Neuronal stem cell (in vitro differentiated cells): Measurements from ENCODE around the gene TRAP1.

Experiments
- DNase-seq: peaks from one replicate; pipeline ENCODE4 v3.0.0-alpha.2; 2013; ENCODE audit warnings: low spot score
- H2AFZ ChIP-seq: one replicate; pipeline ENCODE4 v1.6.1; 2013; ENCODE audit warnings: mild to moderate bottlenecking, low read length, inconsistent platforms
- H2AK5ac ChIP-seq: 2 replicates; pipeline ENCODE4 v1.6.1; 2013; ENCODE audit warnings: low read depth, mild to moderate bottlenecking, inconsistent platforms, low read length, moderate library complexity, mixed read lengths
- H2BK120ac ChIP-seq: 2 replicates; pipeline ENCODE4 v1.6.1; 2013; ENCODE audit warnings: low read depth, mild to moderate bottlenecking, inconsistent platforms, low read length, moderate library complexity, mixed read lengths
- H2BK12ac ChIP-seq: one replicate; pipeline ENCODE4 v1.6.1; 2013; ENCODE audit warnings: low read length, inconsistent platforms
- H2BK15ac ChIP-seq: 2 replicates; pipeline ENCODE4 v1.6.1; 2013; ENCODE audit warnings: mild to moderate bottlenecking, low read length, inconsistent platforms, mixed read lengths
- H2BK5ac ChIP-seq: one replicate; pipeline ENCODE4 v1.6.1; 2013; ENCODE audit warnings: inconsistent platforms, mild to moderate bottlenecking, low read length, moderate library complexity
- H3K14ac ChIP-seq: one replicate; pipeline ENCODE4 v1.6.1; 2013; ENCODE audit warnings: low read length, inconsistent platforms
- H3K18ac ChIP-seq: 2 replicates; pipeline ENCODE4 v1.6.1; 2013; ENCODE audit warnings: low read length, inconsistent platforms
- H3K23ac ChIP-seq: 2 replicates; pipeline ENCODE4 v1.6.1; 2013; ENCODE audit warnings: low read depth, mild to moderate bottlenecking, mixed read lengths, low read length, inconsistent platforms; ENCODE audit not compliant: poor library complexity
- H3K27ac ChIP-seq: replicated peaks from 3 replicates; pipeline ENCODE4 v1.5.1; 2013; ENCODE audit warnings: low read length, inconsistent platforms
- H3K27me3 ChIP-seq, 3 experiments: 2 replicates each; pipeline ENCODE4 v1.6.1; 2013; ENCODE audit warnings: low read length in 3 of 3, mild to moderate bottlenecking in 2 of 3, inconsistent platforms in 1 of 3, low read depth in 1 of 3, mixed read lengths in 1 of 3, moderate library complexity in 1 of 3; ENCODE audit not compliant: control insufficient read depth in 3 of 3, insufficient read depth in 3 of 3
- H3K36me3 ChIP-seq, 2 donors: replicated peaks in 1 of 2; 2 replicates each; pipeline ENCODE4 v1.6.1; 2013; ENCODE audit warnings: low read length in 2 of 2; ENCODE audit not compliant: control insufficient read depth in 2 of 2, insufficient read depth in 2 of 2
- H3K4ac ChIP-seq: 2 replicates; pipeline ENCODE4 v1.6.1; 2013; ENCODE audit warnings: inconsistent platforms, mild to moderate bottlenecking, low read length, moderate library complexity
- H3K4me1 ChIP-seq, 2 donors: 1 replicate in 1 of 2; 2 replicates in 1 of 2; pipeline ENCODE4 v1.6.1; 2013; ENCODE audit warnings: low read length in 2 of 2, low read depth in 1 of 2; ENCODE audit not compliant: control insufficient read depth in 2 of 2, insufficient read depth in 1 of 2
- H3K4me2 ChIP-seq: one replicate; pipeline ENCODE4 v1.6.1; 2013; ENCODE audit warnings: mild to moderate bottlenecking, low read length, inconsistent platforms; ENCODE audit not compliant: insufficient read depth, poor library complexity, severe bottlenecking
- H3K4me3 ChIP-seq, 2 donors: 2 replicates each; pipeline ENCODE4 v1.5.1; 2013; ENCODE audit warnings: low read length in 2 of 2, mild to moderate bottlenecking in 2 of 2, inconsistent platforms in 1 of 2, moderate library complexity in 1 of 2
- H3K79me1 ChIP-seq: one replicate; pipeline ENCODE4 v1.6.1; 2013; ENCODE audit warnings: low read depth, mild to moderate bottlenecking, inconsistent platforms, low read length, moderate library complexity
- H3K9ac ChIP-seq: one replicate; pipeline ENCODE4 v1.6.1; 2013; ENCODE audit warnings: mild to moderate bottlenecking, low read depth, low read length, inconsistent platforms; ENCODE audit not compliant: poor library complexity
- H3K9me3 ChIP-seq, 2 donors: replicated peaks in 1 of 2; 2 replicates each; pipeline versions ENCODE3 to v1.6.1; 2013; ENCODE audit warnings: low read length in 2 of 2, mild to moderate bottlenecking in 2 of 2, inconsistent platforms in 1 of 2, low read depth in 1 of 2, mixed read lengths in 1 of 2, moderate library complexity in 1 of 2; ENCODE audit not compliant: control insufficient read depth in 2 of 2, insufficient read depth in 1 of 2
- H4K8ac ChIP-seq: one replicate; pipeline ENCODE4 v1.6.1; 2013; ENCODE audit warnings: low read depth, mild to moderate bottlenecking, inconsistent platforms, low read length, moderate library complexity
- H4K91ac ChIP-seq: one replicate; pipeline ENCODE4 v1.6.1; 2013; ENCODE audit warnings: low read length, low read depth, mild to moderate bottlenecking, inconsistent platforms; ENCODE audit not compliant: poor library complexity
- WGBS, 2 donors: extraction: QIAGEN DNeasy Blood & Tissue Kit; methylation state at CpG; one replicate each; pipeline ENCODE4 v1.1.7; 2013; ENCODE audit warnings: missing lambda C conversion rate in 2 of 2, mixed read lengths in 1 of 2; ENCODE audit not compliant: insufficient read length in 2 of 2, insufficient replicate concordance in 1 of 2; ENCODE audit errors: extremely low coverage in 2 of 2; 5-methylcytosine and 5-hydroxymethylcytosine counted together

Gene TRAP1

GRCh38 chr16:3671424-3671823 is 45.9 kb downstream of the TRAP1 start:
- Histone ChIP-seq H3K79me1 (peaks cover 3% of the 10 kb centered on the region), H3K9me3 (peaks cover 4 to 11% of the 10 kb centered on the region in 2 donors), H3K27ac (no peak overlapping the region), H3K9ac (no peak overlapping the region), H3K27me3 (no peaks in the 10 kb centered on the region), H3K18ac (no peak overlapping the region), H3K23ac (peak overlapping the region; percentile 31), H2AK5ac (no peak overlapping the region), H2AFZ (no peak overlapping the region), H3K36me3 (peaks cover 46 to 86% of the 10 kb centered on the region in 2 donors), H3K4me2 (no peak overlapping the region), H3K4ac (no peak overlapping the region), H2BK120ac (no peak overlapping the region), H3K4me3 (no peak overlapping the region), H2BK12ac (no peak overlapping the region), H4K91ac (no peak overlapping the region), H2BK15ac (no peak overlapping the region), H3K4me1 (peaks cover 3 to 6% of the 10 kb centered on the region in 2 donors), H4K8ac (no peak overlapping the region), H2BK5ac (peak overlapping the region; percentile 53), H3K14ac (no peak overlapping the region)
- no CpG with 5 or more reads among the region's 11 CpGs for WGBS, 2 donors
- no peak for DNase-seq

GRCh38 chr16:3670711-3671110 is 46.6 kb downstream of the TRAP1 start:
- Histone ChIP-seq H4K91ac (no peak overlapping the region), H3K27me3 (no peaks in the 10 kb centered on the region), H2BK12ac (no peak overlapping the region), H3K4me3 (no peak overlapping the region), H3K9ac (no peak overlapping the region), H3K14ac (no peak overlapping the region), H3K23ac (no peak overlapping the region), H2BK15ac (no peak overlapping the region), H3K79me1 (peaks cover 4% of the 10 kb centered on the region), H3K27ac (no peak overlapping the region), H3K36me3 (peaks cover 47 to 87% of the 10 kb centered on the region in 2 donors), H4K8ac (no peak overlapping the region), H3K9me3 (peaks cover 4 to 11% of the 10 kb centered on the region in 2 donors), H2BK5ac (no peak overlapping the region), H2AFZ (no peak overlapping the region), H2AK5ac (no peak overlapping the region), H3K4me2 (no peak overlapping the region), H3K4me1 (peaks cover 3 to 4% of the 10 kb centered on the region in 2 donors), H3K4ac (no peak overlapping the region), H2BK120ac (no peak overlapping the region), H3K18ac (no peak overlapping the region)
- no peak for DNase-seq
- WGBS, 2 donors, result no CpG with 5 or more reads among the region's 13 CpGs

GRCh38 chr16:3669082-3669481 is 48.2 kb downstream of the TRAP1 start:
- Histone ChIP-seq H3K27ac (no peak overlapping the region), H3K79me1 (peaks cover 7% of the 10 kb centered on the region), H4K8ac (no peak overlapping the region), H2AK5ac (no peak overlapping the region), H3K23ac (no peak overlapping the region), H3K4me3 (no peak overlapping the region), H3K9me3 (peaks cover 1 to 11% of the 10 kb centered on the region in 2 donors), H4K91ac (no peak overlapping the region), H3K4ac (no peak overlapping the region), H2BK12ac (no peak overlapping the region), H3K27me3 (no peaks in the 10 kb centered on the region), H3K9ac (no peak overlapping the region), H3K4me2 (no peak overlapping the region), H3K18ac (no peak overlapping the region), H2BK120ac (no peak overlapping the region), H2AFZ (no peak overlapping the region), H3K36me3 (peaks cover 43 to 87% of the 10 kb centered on the region in 2 donors), H3K4me1 (no peaks in the 10 kb centered on the region), H2BK15ac (no peak overlapping the region), H3K14ac (peak overlapping the region; percentile 67), H2BK5ac (no peak overlapping the region)
- DNase-seq, result no peak
- WGBS, 2 donors, result no CpG with 5 or more reads among the region's 10 CpGs

GRCh38 chr16:3668626-3669025 is 48.7 kb downstream of the TRAP1 start:
- Histone ChIP-seq H2BK120ac (no peak overlapping the region), H3K4me3 (no peak overlapping the region), H3K27me3 (no peaks in the 10 kb centered on the region), H4K91ac (no peak overlapping the region), H2BK5ac (no peak overlapping the region), H3K36me3 (peaks cover 39 to 86% of the 10 kb centered on the region in 2 donors), H3K14ac (peak overlapping the region; percentile 67), H3K4me1 (no peaks in the 10 kb centered on the region), H3K18ac (no peak overlapping the region), H2AK5ac (no peak overlapping the region), H3K23ac (no peak overlapping the region), H3K4ac (no peak overlapping the region), H3K79me1 (peaks cover 7% of the 10 kb centered on the region), H3K9ac (no peak overlapping the region), H3K27ac (no peak overlapping the region), H3K4me2 (no peak overlapping the region), H3K9me3 (peaks cover 1 to 11% of the 10 kb centered on the region in 2 donors), H2AFZ (no peak overlapping the region), H4K8ac (no peak overlapping the region), H2BK12ac (no peak overlapping the region), H2BK15ac (no peak overlapping the region)
- DNase-seq, result no peak
- no CpG with 5 or more reads among the region's 11 CpGs for WGBS, 2 donors
